ENCODE measurements around the gene SETBP1. TPM values are rescaled to one million over a fixed set of nuclear protein-coding genes. Genes with fewer than 3 reads are reported as not detected.

Gene SETBP1
- total RNA-seq, 1 donor from 2014 or later, result 30.1 TPM

- no peak for DNase-seq
These were observed 386.2 kb downstream of the SETBP1 start for GRCh38 chr18:45066886-45067285.

- DNase-seq, result peak; percentile 33
These were observed 387.9 kb downstream of the SETBP1 start for GRCh38 chr18:45068400-45069094.

GRCh38 chr18:45069546-45069945 is 388.9 kb downstream of the SETBP1 start:
- DNase-seq, result no peak

DNA sequence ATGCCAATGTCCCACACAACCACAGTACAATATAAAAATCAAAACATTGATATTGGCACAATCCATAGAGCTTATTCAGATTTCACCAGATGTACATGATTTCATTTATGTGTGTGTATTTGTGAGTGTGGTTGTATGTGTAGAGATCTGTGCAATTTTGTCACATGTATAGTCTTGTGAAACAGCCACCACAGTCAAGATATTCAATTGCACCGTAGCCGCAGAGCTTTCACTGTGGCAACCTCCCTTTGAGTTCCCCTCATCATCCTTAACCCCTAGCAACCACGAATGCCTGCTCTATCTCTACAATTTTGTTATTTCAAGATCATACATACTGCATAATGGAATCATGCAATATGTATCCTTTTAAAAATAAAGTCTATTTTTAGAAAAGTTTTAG is 391.3 kb downstream of the SETBP1 start:
- no peak for DNase-seq

DNA sequence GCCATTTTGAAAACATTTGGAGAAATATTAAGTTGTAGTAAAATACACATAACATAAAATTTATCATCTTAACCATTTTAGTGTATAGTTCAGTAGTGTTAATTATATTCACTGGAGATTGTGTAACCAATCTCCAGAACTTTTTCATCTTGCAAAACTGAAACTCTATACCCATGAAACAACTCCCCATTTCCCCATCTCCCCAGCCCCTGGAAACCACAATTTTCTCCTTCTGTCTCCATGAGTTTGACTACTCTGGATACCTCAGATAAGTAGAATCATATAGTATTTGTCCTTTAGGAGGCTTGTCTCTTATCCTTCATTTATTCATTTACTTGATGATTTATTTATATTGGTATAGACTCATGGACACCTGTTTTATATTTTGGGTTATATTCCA is 392.9 kb downstream of the SETBP1 start:
- DNase-seq, result no peak

DNA sequence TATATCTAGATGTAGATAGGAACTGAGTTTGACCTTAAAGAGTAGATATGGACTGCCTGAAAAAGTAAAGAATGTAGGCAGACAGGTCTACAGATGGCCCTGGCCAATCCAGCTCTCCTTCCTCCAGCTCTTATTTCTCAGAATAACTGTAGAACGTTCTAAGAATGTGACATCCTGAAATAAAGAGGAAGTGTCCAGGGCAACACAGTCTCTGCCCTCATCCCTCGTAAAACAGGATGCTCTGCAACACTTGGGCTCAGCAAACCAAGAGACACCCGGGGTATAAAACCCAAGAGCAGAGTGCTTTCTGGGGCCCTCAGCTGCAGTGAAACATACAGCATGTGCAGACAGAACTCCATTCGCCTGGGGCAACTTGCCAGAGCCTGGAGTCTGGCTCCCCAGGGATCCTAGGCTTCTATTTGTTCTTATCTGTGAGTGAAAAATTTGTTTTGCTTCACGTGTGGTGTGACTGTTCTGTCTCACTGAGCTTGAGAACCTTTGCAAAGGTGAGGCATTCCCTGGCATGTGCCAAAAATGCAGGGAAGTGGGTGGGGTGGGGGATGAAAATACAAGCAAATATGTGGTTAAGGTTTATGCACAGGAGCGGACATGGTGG is 401.0 kb downstream of the SETBP1 start:
- DNase-seq, result no peak

DNA sequence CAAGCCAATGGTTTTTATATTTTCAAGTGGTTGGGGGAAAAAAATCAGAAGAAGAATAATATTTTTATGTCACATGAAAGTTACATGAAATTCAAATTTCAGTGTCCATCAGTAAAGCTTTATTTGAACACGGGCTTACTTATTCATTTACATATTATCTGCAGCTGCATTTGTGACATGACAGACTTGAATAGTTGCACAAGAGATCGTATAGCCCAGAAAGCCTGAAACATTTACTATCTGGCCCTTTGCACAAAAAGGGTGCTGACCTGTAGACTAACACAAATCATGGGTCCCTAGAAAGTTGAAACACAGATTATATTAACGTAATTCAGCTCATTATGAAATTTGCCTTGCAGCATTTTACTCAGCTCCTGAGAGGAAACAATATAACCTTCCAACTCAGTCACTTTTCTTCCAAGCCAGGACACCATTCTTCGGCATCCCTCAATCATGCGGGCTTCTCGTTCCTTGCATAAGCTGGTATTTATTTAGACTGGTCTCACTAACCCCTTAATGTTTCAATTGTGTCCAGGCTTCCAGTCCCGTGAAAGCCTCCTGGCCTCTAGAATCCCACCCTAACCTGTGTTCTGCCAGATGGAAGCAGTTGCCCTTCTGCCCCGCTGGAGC is 402.7 kb downstream of the SETBP1 start:
- peak; percentile 72 for DNase-seq

GRCh38 chr18:45084206-45084605 is 403.5 kb downstream of the SETBP1 start:
- DNase-seq, result no peak

GRCh38 chr18:45085916-45086624 is 405.4 kb downstream of the SETBP1 start:
- DNase-seq, result no peak

DNA sequence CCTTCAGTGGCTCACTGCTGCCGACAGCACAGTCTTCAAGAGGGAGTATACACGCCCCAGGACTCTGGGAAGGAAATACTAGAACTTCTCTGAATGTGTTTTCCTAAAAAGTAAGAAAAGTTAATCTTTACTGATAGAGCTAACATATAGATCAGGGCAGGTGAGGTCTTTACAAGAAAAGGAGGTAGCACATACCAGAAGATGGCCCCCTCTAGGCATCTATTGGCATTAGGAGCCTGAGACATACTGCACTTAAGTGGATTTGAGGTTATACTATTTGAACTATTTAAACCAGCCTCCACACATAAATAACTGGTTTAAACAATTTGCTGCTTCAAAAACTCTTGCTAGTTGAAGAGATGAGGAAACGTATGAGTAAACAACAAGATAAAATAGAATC is 406.1 kb downstream of the SETBP1 start:
- no peak for DNase-seq

- DNase-seq, result no peak
These were observed 409.9 kb downstream of the SETBP1 start for GRCh38 chr18:45090526-45091140.

GRCh38 chr18:45100321-45101105 is 419.8 kb downstream of the SETBP1 start:
- no peak for DNase-seq

DNA sequence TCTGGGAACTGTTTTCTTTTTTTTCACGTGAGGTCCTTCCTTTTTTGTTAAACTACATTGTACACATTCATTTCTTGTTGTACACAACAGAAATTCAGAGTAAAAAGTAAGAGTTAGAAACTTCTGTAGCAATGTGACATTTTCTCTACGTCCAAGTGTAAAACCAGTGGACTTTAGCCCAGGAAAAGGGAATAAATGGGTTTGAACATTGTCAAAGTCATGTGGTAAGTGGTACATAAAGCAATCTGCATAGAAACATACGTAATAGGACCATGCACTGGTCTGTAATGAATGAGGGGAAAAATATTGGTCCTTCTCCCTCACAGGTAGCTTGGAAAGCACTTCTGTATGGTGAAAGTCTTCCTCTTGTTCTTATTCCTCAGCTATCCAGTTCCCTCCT is 421.4 kb downstream of the SETBP1 start:
- no peak for DNase-seq

GRCh38 chr18:45102863-45103262 is 422.2 kb downstream of the SETBP1 start:
- DNase-seq, result no peak

DNA sequence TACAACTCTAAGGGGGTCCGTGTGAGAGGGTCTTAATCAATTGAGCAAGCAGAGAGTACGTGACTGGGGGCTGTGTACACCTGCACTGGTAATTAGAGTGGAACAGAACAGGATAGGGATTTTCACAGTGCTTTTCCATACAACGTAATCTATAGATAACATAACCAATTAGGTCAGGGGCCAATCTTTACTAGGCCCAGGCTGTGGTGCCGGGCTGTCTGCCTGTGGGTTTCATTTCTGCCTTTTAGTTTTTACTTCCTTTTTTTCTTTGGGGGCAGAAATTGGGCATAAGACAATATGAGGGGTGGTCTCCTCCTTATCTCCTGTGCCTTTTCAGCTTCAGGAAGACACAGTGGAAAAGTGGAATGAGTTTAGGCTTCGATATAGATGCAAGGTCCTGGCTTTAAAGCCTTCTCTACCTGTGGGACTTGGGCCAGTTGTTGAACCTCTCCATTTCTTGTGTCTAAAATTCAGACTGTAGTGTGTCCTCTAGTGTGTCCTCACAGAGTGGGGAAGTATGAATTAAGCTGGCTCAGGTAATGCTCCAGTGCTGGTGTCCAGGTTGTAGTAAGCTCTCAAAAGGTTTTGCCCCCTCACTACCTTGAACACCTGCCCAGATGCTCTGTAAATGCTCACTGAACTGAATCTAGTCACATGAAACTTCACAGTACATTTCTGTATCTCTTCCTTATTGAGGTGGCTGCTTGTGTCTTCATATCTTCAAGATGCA is 422.8 kb downstream of the SETBP1 start:
- DNase-seq, result no peak

DNA sequence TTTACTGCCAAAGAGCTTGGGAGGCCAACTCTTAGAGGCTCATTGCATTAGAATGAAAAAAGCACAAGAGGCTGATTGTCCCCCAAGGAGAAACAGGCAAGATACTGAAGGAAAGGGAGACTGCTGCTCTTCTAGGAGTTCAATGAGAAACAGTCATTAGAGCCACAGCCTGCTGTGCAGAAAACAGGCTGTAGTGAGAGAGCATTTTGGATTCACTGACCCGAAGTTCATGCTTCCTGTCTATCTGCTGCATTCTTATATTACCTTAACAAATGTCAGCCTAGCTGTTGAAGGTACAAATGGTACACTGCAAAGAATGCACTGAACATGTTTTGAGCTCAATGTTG is 423.3 kb downstream of the SETBP1 start:
- no peak for DNase-seq

- DNase-seq, result no peak
These were observed 425.7 kb downstream of the SETBP1 start for GRCh38 chr18:45106331-45106774.

DNA sequence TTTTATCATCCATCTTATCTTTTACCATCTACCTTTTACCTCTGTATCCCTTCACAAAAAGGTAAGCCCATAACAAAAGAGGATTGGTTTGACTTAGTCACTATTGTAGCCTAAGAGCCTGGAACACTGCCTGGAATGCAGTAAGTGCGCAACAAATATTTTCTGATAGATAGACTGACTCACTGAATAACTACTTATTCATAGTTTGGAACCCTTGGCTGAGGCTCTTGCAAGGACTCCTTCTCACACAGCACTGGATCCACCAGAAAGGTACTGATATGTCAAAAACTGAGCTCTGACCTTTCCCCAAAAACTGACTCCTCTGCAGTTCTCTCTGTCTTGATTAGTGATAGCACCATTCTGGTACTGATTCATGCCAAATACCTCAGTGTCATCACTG is 426.7 kb downstream of the SETBP1 start:
- no peak for DNase-seq

GRCh38 chr18:45108754-45109153 is 428.1 kb downstream of the SETBP1 start:
- DNase-seq, result no peak

DNA sequence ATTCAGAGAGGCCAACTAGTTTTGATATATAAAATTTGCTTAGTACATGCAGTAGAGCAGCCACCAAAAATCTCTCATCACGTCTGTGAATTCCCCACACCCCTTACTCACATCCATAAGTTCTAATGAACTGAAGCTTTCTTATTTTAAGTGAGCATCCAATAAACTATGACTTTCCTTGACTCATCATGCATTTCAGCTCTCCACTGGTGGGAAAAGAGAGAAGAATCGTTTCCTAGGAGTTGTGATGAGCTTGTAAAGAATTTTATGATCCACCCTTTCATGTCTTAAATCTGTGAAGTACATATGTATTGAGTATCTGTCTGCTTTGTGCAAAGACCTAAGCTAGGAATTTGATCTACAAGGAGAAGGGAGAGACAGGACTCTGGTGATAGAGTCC is 428.6 kb downstream of the SETBP1 start:
- no peak for DNase-seq

GRCh38 chr18:45109706-45110105 is 429.0 kb downstream of the SETBP1 start:
- no peak for DNase-seq
